ENCODE results near the gene GFI1B.

- TF ChIP-seq CTCF (IDR thresholded peaks at IDR 0.05): no peak
- TF ChIP-seq SMC3 (IDR thresholded peaks at IDR 0.05): no peak
- TF ChIP-seq BHLHE40 (IDR thresholded peaks at IDR 0.05; ENCODE audit: low read depth, low read length): no peak
- no peak for TF ChIP-seq EP300 (IDR thresholded peaks at IDR 0.05)
- TF ChIP-seq ESRRA (IDR thresholded peaks at IDR 0.05; ENCODE audit: borderline replicate concordance, low read length): no peak
- no peak for TF ChIP-seq POLR2A (IDR thresholded peaks at IDR 0.05; ENCODE audit: low read length)
- no peak for TF ChIP-seq E2F6 (IDR thresholded peaks at IDR 0.05; ENCODE audit: borderline replicate concordance, low read depth)
- no peak for TF ChIP-seq RCOR1 (IDR thresholded peaks at IDR 0.05; ENCODE audit: low read depth, low read length)
- TF ChIP-seq, protein P1, sequence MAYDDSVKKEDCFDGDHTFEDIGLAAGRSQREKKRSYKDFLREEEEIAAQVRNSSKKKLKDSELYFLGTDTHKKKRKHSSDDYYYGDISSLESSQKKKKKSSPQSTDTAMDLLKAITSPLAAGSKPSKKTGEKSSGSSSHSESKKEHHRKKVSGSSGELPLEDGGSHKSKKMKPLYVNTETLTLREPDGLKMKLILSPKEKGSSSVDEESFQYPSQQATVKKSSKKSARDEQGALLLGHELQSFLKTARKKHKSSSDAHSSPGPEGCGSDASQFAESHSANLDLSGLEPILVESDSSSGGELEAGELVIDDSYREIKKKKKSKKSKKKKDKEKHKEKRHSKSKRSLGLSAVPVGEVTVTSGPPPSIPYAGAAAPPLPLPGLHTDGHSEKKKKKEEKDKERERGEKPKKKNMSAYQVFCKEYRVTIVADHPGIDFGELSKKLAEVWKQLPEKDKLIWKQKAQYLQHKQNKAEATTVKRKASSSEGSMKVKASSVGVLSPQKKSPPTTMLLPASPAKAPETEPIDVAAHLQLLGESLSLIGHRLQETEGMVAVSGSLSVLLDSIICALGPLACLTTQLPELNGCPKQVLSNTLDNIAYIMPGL (CRISPR knock-in tag; IDR thresholded peaks at IDR 0.05; ENCODE audit: borderline replicate concordance): no peak
- no peak for TF ChIP-seq TFCP2L1 (CRISPR knock-in tag; IDR thresholded peaks at IDR 0.05)
- TF ChIP-seq CHD2 (IDR thresholded peaks at IDR 0.05; ENCODE audit: low read length, partially characterized antibody): no peak
These were observed 13.1 kb downstream of the GFI1B start for GRCh38 chr9:132991351-132992300.
